Measurements from ENCODE around the gene SHB.

DNA sequence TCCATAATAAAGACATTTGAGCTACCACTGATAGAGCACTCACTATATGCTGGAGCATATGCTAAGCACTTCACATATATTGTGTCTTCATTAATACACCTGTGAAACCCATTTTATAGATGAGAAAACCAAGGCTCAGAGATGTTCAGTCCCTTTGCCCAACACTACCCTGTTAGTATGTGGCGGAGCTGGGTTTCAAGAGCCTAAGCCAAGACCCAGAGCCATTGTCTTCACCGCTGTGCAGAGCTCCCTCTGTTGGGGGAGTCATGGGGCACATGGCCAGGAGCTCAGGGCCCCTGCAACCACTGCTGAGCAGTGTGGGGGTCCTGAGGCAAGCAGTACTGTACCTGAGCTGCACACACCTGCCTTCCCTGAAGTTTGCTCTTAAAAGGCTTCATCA is 127.8 kb downstream of the SHB start:
- no peak for TF ChIP-seq CTCF (conservative IDR thresholded peaks at IDR 0.05)
- TF ChIP-seq EZH2 (IDR thresholded peaks at IDR 0.05; ENCODE audit: low read depth): no peak
